Measurements from ENCODE around the gene INPP5F.

Gene INPP5F

GRCh38 chr10:119829429-119829828 is 103.6 kb downstream of the INPP5F start:
- no peak for TF ChIP-seq ZNF565 (CRISPR knock-in tag; conservative IDR thresholded peaks at IDR 0.05; ENCODE audit: low read depth)
- no peak for TF ChIP-seq PPARA (CRISPR knock-in tag; IDR thresholded peaks at IDR 0.05; ENCODE audit: borderline replicate concordance)
- TF ChIP-seq ZNF70 (CRISPR knock-in tag; IDR thresholded peaks at IDR 0.05) = no peak
- no peak for TF ChIP-seq TSHZ2 (CRISPR knock-in tag; IDR thresholded peaks at IDR 0.05)
- TF ChIP-seq CREB5 (CRISPR knock-in tag; IDR thresholded peaks at IDR 0.05; ENCODE audit: low read depth) = no peak
- no peak for TF ChIP-seq ZFP30 (CRISPR knock-in tag; IDR thresholded peaks at IDR 0.05)
- TF ChIP-seq ESRRG (CRISPR knock-in tag; IDR thresholded peaks at IDR 0.05) = no peak
- no peak for TF ChIP-seq RARB (CRISPR knock-in tag; IDR thresholded peaks at IDR 0.05)
- TF ChIP-seq ISL1 (CRISPR knock-in tag; IDR thresholded peaks at IDR 0.05) = no peak
- ATAC-seq = no peak

GRCh38 chr10:119830851-119831250 is 105.0 kb downstream of the INPP5F start:
- ATAC-seq = no peak

GRCh38 chr10:119831656-119832055 is 105.8 kb downstream of the INPP5F start:
- ATAC-seq = no peak
- TF ChIP-seq CSRNP3 (CRISPR knock-in tag; IDR thresholded peaks at IDR 0.05) (no peak), ARNTL (CRISPR knock-in tag; IDR thresholded peaks at IDR 0.05; ENCODE audit: borderline replicate concordance, low read depth) (no peak), ZFP30 (CRISPR knock-in tag; IDR thresholded peaks at IDR 0.05) (no peak), PATZ1 (CRISPR knock-in tag; IDR thresholded peaks at IDR 0.05; ENCODE audit: borderline replicate concordance) (no peak), ISL1 (CRISPR knock-in tag; IDR thresholded peaks at IDR 0.05) (no peak), CSDC2 (CRISPR knock-in tag; IDR thresholded peaks at IDR 0.05) (no peak), POU6F1 (CRISPR knock-in tag; IDR thresholded peaks at IDR 0.05; ENCODE audit: borderline replicate concordance, low read depth) (no peak), TOX (CRISPR knock-in tag; IDR thresholded peaks at IDR 0.05; ENCODE audit: borderline replicate concordance) (no peak), CREB5 (CRISPR knock-in tag; IDR thresholded peaks at IDR 0.05; ENCODE audit: low read depth) (no peak), RARB (CRISPR knock-in tag; IDR thresholded peaks at IDR 0.05) (no peak), PPARA (CRISPR knock-in tag; IDR thresholded peaks at IDR 0.05; ENCODE audit: borderline replicate concordance) (no peak), SNAI2 (CRISPR knock-in tag; IDR thresholded peaks at IDR 0.05) (no peak), OSR1 (CRISPR knock-in tag; IDR thresholded peaks at IDR 0.05) (no peak), BACH2 (CRISPR knock-in tag; IDR thresholded peaks at IDR 0.05; ENCODE audit: borderline replicate concordance) (no peak), ZNF565 (CRISPR knock-in tag; conservative IDR thresholded peaks at IDR 0.05; ENCODE audit: low read depth) (no peak), ZC3H10 (CRISPR knock-in tag; IDR thresholded peaks at IDR 0.05) (no peak)

More at GRCh38 chr10:119830851-119831250, 105.0 kb downstream of the INPP5F start:
- TF ChIP-seq ZFP30 (CRISPR knock-in tag; IDR thresholded peaks at IDR 0.05) (no peak), PATZ1 (CRISPR knock-in tag; IDR thresholded peaks at IDR 0.05; ENCODE audit: borderline replicate concordance) (no peak), GLIS3 (CRISPR knock-in tag; IDR thresholded peaks at IDR 0.05) (no peak), PPARA (CRISPR knock-in tag; IDR thresholded peaks at IDR 0.05; ENCODE audit: borderline replicate concordance) (no peak), OSR1 (CRISPR knock-in tag; IDR thresholded peaks at IDR 0.05) (no peak)

Data from SK-N-SH treated with all-trans-retinoic acid at 6 μM for 48 hours (cell line).